HCT116 (cell line): Measurements from ENCODE around the gene STXBP3.

Experiments used
- CTCF ChIP-seq, 3 experiments: fragments of 200-600 bp in 1 of 3; sonication (generic) in 1 of 3; IDR thresholded peaks in 2 of 3; conservative IDR thresholded peaks in 1 of 3; 2 replicates each; pipeline ENCODE4 v1.5.1; 2012 to 2017; ENCODE audit warnings: low read depth in 2 of 3, low read length in 2 of 3, antibody characterized with exemption in 1 of 3, borderline replicate concordance in 1 of 3, control low read depth in 1 of 3, mild to moderate bottlenecking in 1 of 3, mixed read lengths in 1 of 3, mixed run types in 1 of 3, moderate library complexity in 1 of 3; ENCODE audit not compliant: insufficient read depth in 1 of 3
- JUND ChIP-seq: IDR thresholded peaks from 2 replicates; pipeline ENCODE4 v1.6.1; 2012
- MAX ChIP-seq: IDR thresholded peaks from 2 replicates; pipeline ENCODE4 v1.6.1; 2012
- POLR2A ChIP-seq: IDR thresholded peaks from 2 replicates; pipeline ENCODE4 v1.7.0; 2011; ENCODE audit warnings: borderline replicate concordance; ENCODE audit not compliant: insufficient read depth, insufficient read length; ENCODE audit errors: extremely low read depth

- TF ChIP-seq MAX = no peak
- no peak for TF ChIP-seq CTCF (IDR thresholded peaks at IDR 0.05 in 2 of 3, conservative IDR thresholded peaks at IDR 0.05 in 1 of 3; ENCODE audit: borderline replicate concordance in 1 of 3, insufficient read depth in 1 of 3, low read depth in 2 of 3, low read length in 2 of 3)
- TF ChIP-seq JUND = no peak
- no peak for TF ChIP-seq POLR2A
These were observed 28.6 kb upstream of the STXBP3 start for GRCh38 chr1:108717774-108718316.
